NCI-H2196 (cell line): ENCODE data around the gene ABHD17B.

ENCODE experiments used
- DNase-seq: peaks from one replicate; lab custom pipeline; 2025; ENCODE audit not compliant: unreplicated experiment; lab: John Stamatoyannopoulos, UW

ABHD17B gene

DNA sequence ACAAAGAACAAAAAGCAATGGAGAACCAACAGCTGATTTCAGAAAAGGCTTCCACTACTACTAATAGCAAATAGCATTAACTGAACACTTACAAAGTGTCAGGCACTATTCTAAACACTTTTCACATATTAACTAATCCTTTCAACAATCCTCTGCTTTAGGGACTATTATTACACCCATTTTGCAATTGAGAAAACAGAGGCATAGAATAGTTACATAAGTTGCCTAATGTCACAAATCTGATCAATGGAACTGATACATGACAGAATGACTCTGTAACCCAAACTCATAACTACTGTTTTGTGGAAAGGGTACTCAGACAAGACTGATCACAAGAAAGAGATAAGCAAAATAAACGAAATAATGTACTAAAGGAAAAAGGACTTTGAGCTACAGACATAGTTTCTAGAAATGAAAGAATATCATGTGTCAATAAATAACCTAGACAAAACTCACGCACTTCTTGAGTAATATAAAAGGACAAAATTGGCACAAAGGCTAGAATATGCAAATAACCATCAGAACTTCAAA, 31.3 kb downstream of the ABHD17B start:
- no peak for DNase-seq

DNA sequence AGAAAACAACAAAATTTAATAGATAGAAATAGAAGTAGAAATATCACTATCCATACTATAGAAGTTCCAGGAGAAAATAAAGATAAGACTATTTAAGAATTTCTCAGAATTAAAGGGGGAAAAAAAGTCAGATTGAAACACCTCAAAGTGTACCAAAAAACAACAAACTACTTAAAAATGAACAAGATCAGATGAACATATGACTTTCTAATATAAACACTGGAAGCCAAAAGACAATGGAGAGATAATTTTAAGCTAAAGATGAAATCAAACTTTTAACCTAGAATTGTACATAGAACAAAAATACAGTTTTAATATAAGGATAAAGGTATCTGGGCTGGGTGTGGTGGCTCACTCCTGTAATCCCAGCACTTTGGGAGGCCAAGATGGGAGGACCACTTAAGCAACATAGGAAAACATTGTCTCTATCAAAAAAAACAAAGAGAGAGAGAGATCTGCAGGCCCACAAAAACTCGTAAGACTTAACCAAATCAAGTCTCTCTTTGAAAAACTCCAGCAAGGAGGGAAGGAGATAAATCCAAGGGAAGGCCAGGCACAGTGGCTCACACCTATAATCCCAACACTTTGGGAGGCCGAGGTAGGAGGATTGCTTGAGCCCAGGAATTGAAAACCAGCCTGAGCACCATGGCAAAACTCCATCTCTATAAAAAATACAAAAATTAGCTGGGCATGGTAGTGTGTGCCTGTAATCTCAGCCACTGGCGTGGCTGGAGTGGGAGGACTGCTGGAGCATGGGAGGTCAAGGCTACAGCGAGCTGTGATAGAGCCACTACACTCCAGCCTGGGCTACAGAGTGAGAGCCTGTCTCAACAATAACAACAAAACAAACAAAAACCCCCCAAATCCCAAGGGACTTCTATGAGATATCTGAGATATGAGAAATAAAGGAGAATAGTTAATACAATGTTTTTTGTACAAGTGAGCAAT, 32.4 kb downstream of the ABHD17B start:
- no peak for DNase-seq

GRCh38 chr9:71876829-71877228, 34.2 kb downstream of the ABHD17B start:
- DNase-seq = no peak

- no peak for DNase-seq
These were observed 34.9 kb downstream of the ABHD17B start for GRCh38 chr9:71876106-71876505.

DNA sequence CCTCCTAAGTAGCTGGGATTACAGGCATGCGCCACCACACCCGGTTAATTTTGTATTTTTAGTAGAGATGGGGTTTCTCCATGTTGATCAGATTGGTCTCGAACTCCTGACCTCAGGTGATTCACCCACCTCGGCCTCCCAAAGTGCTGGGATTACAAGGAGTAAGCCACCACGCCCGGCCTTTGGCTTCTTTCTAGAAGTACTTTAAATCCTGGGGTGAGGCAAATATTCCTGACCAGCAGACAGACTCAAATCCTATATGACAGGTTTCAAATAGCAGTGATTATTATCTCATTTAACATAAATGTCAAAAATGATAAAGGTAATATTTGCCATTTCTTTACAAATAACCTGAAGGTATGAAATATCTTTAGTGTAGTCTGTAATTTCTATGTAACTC, 35.6 kb downstream of the ABHD17B start:
- DNase-seq = no peak

GRCh38 chr9:71863631-71864030, 47.4 kb downstream of the ABHD17B start:
- DNase-seq = no peak

GRCh38 chr9:71861618-71862017, 49.4 kb downstream of the ABHD17B start:
- DNase-seq = no peak

GRCh38 chr9:71859939-71860338, 51.1 kb downstream of the ABHD17B start:
- no peak for DNase-seq

GRCh38 chr9:71858812-71859211, 52.2 kb downstream of the ABHD17B start:
- no peak for DNase-seq

DNA sequence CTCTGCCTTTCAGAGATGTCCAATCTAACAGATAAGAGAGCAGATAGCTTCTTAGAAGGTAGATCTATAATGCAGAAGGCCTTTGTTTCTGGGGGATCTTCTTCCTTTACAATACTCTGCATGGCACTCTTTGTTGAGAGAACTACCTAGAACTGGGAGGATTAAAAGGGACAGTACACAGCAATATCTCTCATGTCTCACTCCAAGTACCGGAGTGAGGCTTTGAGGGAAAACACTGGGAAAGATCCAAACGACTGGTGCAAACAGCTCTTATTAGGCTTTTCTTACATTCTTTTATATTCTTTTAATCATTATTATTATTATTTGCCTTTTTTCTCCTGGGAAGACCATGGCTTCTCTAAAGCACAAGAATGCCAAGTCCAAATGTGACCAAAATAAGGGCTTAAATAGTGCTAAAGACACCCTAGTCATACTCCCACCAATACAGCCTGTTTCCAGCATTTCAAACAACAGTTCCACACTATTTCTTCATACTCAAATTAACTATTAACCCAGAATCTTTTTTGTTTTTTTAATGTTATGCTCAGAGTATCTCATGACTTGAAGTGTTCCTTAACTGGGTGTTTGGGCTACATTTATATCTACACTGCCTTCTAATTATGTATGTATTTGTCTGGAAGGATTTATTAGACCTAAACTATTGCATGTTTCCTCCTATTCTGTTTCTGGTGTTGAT, 52.7 kb downstream of the ABHD17B start:
- no peak for DNase-seq

- DNase-seq = no peak
These were observed 53.8 kb downstream of the ABHD17B start for GRCh38 chr9:71857159-71857558.

DNA sequence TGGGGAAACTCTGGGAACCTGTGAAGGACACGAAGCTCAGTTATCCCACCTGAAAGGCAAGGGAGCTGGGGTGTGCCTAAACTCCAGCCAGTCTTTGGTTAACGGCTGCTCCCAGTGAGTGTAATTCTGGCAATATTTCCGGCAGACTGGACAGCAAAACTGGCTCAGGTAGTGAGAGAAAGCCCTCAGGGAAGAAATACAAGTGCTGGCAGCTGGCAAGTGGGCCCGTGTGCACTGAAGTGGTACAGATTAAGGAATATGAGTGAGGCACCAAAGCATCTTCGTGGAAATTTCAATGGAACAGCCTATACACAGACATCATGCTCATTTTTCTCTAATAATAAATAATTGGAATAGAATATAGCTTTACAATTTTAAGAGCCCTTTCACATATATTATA, 56.2 kb downstream of the ABHD17B start:
- DNase-seq = no peak

DNA sequence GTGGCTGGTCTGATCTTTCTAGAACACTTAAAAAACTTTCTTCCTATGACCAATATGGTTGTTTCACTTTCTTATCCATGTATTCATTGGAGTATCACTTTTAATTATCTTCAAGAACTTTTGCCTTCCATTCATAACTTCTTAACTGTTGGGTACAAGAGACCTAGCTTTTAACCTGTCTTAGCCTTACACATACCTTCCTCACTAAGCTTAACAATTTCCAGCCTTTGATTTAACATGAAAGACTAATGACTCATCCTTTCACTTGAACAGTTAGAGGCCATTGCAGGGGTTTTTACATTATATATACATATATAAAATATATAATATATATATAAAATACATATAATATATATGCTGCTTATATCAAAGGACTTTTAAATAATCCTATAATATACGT, 57.9 kb downstream of the ABHD17B start:
- no peak for DNase-seq

GRCh38 chr9:71850996-71851395, 60.0 kb downstream of the ABHD17B start:
- DNase-seq = no peak

DNA sequence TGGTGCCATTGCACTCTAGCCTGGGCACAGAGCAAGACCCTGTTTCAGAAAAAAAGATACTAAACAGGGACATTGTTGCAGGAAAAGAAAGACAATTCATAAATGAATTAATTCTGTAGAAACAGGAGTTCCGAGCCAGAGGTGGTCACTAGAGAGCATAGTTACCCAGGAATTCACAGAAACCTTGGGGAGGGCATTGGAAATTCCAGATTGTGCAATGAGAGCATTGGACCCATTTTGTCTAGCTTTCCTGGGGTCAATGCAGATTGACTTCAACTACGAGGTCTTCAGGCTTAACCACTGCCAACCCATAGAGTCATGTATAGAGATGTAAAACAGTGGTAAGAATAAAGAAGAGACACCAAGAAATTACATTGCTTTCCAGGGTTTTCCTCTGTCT, 63.1 kb downstream of the ABHD17B start:
- no peak for DNase-seq

DNA sequence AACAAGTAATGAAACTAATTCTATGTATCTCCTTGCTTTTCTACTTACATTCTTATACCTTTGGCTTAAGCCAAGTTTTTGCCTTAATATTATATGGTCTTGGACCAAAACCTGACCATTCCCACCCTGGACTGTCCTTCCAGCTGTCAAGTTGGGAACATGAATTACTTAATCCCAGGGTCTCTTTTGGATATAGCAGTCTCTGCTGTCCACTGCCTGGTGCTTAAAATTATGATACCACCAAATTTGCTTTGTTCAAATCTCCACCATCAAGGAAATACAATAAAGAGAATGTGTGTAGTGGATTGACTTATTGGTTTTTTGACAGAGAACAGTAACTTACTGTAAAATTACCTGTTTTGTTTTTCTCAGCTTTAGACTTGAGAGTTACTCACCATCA, 66.2 kb downstream of the ABHD17B start:
- DNase-seq = no peak

- no peak for DNase-seq
These were observed 71.3 kb downstream of the ABHD17B start for GRCh38 chr9:71839668-71840067.

DNA sequence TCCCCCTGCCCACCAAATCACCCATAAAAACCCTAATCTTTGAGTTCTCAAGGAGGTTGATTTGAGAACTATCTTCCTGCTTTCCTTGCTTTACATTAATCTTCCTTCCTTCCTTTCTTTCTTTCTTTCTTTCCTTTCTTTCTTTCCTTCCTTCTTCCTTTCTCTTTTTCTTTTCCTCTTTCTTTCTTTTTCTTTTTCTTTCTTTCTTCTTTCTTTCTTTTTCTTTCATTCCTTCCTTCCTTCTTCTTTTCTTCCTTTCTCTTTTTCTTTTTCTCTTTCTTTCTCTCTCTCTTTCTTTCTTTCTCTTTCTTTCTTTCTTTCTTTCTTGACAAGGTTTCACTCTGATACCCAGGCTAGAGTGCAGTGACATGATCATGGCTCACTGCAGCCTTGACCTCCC, 75.4 kb downstream of the ABHD17B start:
- no peak for DNase-seq

DNA sequence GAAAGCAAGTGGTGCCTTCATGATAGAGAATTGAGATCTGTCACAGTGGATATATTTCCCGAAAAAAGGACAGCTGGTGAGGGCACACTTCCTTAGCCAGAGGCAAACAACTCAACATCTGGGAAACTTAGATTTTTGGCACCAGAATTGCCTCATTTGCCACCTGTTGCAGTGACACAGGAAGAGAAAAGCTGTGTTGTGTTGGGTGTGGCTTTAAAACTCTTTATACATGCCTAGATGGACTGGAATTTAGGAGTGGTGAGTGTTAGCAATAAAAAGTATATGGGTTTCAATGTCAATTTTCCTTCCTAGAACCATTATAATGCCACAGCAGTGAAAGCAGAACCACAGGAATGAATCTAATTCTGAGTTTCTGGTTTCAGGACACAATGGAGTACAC, 80.1 kb downstream of the ABHD17B start:
- no peak for DNase-seq

- DNase-seq = no peak
These were observed 80.8 kb downstream of the ABHD17B start for GRCh38 chr9:71830153-71830552.

- no peak for DNase-seq
These were observed 84.7 kb downstream of the ABHD17B start for GRCh38 chr9:71826279-71826678.

- no peak for DNase-seq
These were observed 86.7 kb downstream of the ABHD17B start for GRCh38 chr9:71824257-71824656.
